Measurements from ENCODE around the gene LILRA1. TPM values are rescaled to one million over a fixed set of nuclear protein-coding genes. Genes with fewer than 3 reads are reported as not detected.
A peak's percentile ranks its signal among the peaks of the same experiment; 100 is the strongest.
"Not testable (repeated sequence)": the region's sequence is repeated elsewhere in the genome, so short reads cannot be mapped to it uniquely, and the experiment has no call there.

LILRA1 gene
- total RNA-seq, 1 donor from 2014 or later, result 7.6 TPM

DNA sequence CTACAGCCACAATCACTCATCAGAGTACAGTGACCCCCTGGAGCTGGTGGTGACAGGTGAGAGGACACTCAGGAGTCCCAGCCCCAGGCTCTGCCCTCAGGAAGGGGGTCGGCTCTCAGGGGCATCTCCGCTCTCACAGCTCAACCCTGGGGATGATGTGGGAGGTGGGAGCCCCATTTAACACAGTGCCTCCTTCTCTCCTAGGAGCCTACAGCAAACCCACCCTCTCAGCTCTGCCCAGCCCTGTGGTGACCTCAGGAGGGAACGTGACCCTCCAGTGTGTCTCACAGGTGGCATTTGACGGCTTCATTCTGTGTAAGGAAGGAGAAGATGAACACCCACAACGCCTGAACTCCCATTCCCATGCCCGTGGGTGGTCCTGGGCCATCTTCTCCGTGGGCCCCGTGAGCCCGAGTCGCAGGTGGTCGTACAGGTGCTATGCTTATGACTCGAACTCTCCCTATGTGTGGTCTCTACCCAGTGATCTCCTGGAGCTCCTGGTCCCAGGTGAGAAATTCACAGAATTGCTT, 18.8 kb upstream of the LILRA1 start:
- ATAC-seq (no peak), DNase-seq (no peak)
- Histone ChIP-seq H3K27ac (no peak overlapping the region), H3K9me3 (no peaks in the 10 kb centered on the region), H3K4me1 (no peaks in the 10 kb centered on the region), H3K36me3 (no peaks in the 10 kb centered on the region), H3K4me3 (peak overlapping the region; percentile 28), H3K27me3 (ENCODE audit: low read depth) (peaks cover 7% of the 10 kb centered on the region)
- intact Hi-C loops (cut with DNase I), result no loop called here
- TF ChIP-seq, protein P1, sequence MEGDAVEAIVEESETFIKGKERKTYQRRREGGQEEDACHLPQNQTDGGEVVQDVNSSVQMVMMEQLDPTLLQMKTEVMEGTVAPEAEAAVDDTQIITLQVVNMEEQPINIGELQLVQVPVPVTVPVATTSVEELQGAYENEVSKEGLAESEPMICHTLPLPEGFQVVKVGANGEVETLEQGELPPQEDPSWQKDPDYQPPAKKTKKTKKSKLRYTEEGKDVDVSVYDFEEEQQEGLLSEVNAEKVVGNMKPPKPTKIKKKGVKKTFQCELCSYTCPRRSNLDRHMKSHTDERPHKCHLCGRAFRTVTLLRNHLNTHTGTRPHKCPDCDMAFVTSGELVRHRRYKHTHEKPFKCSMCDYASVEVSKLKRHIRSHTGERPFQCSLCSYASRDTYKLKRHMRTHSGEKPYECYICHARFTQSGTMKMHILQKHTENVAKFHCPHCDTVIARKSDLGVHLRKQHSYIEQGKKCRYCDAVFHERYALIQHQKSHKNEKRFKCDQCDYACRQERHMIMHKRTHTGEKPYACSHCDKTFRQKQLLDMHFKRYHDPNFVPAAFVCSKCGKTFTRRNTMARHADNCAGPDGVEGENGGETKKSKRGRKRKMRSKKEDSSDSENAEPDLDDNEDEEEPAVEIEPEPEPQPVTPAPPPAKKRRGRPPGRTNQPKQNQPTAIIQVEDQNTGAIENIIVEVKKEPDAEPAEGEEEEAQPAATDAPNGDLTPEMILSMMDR (IDR thresholded peaks at IDR 0.05), result no peak

DNA sequence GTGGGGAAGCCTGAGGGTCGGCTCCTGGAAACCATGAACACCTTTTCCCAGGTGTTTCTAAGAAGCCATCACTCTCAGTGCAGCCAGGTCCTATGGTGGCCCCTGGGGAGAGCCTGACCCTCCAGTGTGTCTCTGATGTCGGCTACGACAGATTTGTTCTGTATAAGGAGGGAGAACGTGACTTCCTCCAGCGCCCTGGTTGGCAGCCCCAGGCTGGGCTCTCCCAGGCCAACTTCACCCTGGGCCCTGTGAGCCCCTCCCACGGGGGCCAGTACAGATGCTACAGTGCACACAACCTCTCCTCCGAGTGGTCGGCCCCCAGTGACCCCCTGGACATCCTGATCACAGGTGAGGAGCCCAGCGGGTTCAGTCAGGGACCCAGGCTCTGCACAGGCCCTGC, 18.2 kb upstream of the LILRA1 start:
- H3K4me1 ChIP-seq; H3K4me3 ChIP-seq; H3K9me3 ChIP-seq; H3K27ac ChIP-seq; DNase-seq; H3K36me3 ChIP-seq; intact Hi-C loops (cut with DNase I); ATAC-seq; H3K27me3 ChIP-seq (ENCODE audit: low read depth): not testable (repeated sequence)

DNA sequence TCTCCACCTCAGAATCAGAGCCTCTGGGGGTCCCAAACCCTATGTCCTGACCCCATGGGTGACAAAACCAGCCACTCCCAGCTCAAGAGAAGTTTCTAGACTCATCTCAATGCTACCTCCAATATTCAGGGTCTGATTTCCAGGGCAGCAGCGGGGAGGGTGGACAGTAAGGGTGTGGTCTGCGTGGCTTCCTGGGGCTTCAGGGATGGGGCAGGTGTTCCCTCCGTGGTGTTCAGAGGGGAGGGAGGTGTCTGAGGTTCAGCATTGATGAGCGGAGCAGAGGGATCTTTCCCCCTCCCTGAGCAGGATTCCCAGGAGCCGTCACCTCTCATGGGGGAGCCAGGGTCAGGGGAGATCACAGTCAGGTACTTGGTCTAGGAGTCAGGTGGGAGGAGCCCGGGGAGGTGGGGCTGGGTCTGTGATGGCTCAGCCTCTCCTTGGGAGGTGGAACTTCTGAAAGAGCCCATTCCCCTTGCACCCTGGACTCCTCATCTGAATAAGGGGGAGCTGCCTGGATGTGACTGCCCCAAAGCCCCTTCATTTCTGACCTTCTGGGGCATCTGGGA, 16.9 kb upstream of the LILRA1 start:
- no peaks in the 10 kb centered on the region for H3K9me3 ChIP-seq
- H3K27ac ChIP-seq, result no peak overlapping the region
- no peak for ATAC-seq
- no peaks in the 10 kb centered on the region for H3K36me3 ChIP-seq
- TF ChIP-seq, protein P1 (IDR thresholded peaks at IDR 0.05), result no peak
- peaks cover 7% of the 10 kb centered on the region for H3K27me3 ChIP-seq (ENCODE audit: low read depth)
- H3K4me3 ChIP-seq, result no peak overlapping the region
- no peaks in the 10 kb centered on the region for H3K4me1 ChIP-seq
- intact Hi-C loops (cut with DNase I), result no loop called here
- DNase-seq, result no peak

DNA sequence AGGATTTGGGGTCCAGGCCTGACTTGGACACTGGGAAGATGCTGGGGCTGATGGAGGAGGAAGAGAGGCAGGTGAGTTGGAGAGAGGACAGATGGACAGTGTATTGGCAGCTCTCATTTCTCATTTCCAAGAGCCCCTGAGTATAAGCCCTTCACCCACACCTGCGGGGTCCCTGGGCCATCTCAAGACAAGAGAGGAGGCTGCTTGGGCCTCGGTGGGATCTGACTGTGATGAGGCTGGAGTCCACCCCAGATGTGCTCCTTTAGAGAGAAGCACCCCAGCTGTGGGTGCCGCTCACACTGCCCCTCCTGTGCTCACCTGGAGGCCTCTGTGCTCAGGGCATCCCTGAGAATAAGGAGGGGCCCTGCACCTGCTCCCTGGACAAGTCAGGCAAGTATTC, 16.1 kb upstream of the LILRA1 start:
- Histone ChIP-seq H3K36me3 (no peaks in the 10 kb centered on the region), H3K27ac (no peak overlapping the region), H3K4me1 (no peaks in the 10 kb centered on the region), H3K4me3 (no peak overlapping the region), H3K27me3 (ENCODE audit: low read depth) (peaks cover 4% of the 10 kb centered on the region), H3K9me3 (no peaks in the 10 kb centered on the region)
- intact Hi-C loops (cut with DNase I), result no loop called here
- ATAC-seq (no peak), DNase-seq (no peak)
- TF ChIP-seq, protein P1 (IDR thresholded peaks at IDR 0.05), result no peak

DNA sequence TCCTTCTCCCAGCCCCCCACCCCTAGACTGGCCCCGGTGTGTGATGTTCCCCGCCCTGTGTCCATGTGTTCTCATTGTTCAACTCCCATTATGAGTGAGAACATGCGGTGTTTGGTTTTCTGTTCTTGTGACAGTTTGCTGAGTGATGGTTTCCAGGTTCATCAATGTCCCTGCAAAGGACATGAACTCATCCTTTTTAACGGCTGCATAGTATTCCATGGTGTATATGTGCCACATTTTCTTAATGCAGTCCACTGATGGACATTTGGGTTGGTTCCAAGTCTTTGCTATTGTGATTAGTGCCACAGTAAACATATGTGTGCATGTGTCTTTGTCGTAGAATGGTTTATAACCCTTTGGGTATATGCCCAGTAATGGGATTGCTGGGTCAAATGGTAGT, 15.2 kb upstream of the LILRA1 start:
- ATAC-seq; intact Hi-C loops (cut with DNase I); H3K36me3 ChIP-seq; H3K9me3 ChIP-seq; H3K4me3 ChIP-seq; H3K27me3 ChIP-seq (ENCODE audit: low read depth); DNase-seq; H3K4me1 ChIP-seq; H3K27ac ChIP-seq: not testable (repeated sequence)

DNA sequence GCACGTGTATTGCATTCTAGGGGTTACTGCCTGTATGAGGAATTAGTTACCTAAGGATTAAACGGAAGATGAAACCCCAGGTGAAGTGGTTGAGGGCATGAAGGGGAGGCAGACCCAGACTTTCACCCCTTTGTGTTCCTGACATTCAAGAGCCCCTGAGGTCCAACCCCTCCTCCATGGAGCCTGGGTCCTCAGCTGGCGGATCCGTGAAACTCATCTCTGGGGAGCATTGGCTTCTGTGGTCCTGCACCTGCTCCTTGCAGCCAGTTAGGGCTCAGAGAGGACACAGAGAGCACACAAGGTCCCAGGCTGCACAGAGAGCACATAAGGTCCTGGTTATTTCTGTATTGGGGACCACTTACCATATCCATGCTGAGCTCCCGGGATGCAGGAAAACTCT, 7.0 kb upstream of the LILRA1 start:
- no peak overlapping the region for H3K4me3 ChIP-seq
- peaks cover 8% of the 10 kb centered on the region for H3K27me3 ChIP-seq (ENCODE audit: low read depth)
- H3K27ac ChIP-seq, result no peak overlapping the region
- ATAC-seq (no peak), DNase-seq (no peak)
- intact Hi-C loops (cut with DNase I), result no loop called here
- no peaks in the 10 kb centered on the region for H3K4me1 ChIP-seq
- no peaks in the 10 kb centered on the region for H3K9me3 ChIP-seq
- TF ChIP-seq, protein P1 (IDR thresholded peaks at IDR 0.05), result no peak
- no peaks in the 10 kb centered on the region for H3K36me3 ChIP-seq
